Activated CD4-positive, alpha-beta T cell treated with anti-CD3 and anti-CD28 coated beads for 36 hours (primary cell): ENCODE results near the gene PLEKHG4. TPM values are rescaled to one million over a fixed set of nuclear protein-coding genes. Genes with fewer than 3 reads are reported as not detected.

Experiments used
- ATAC-seq: fragments of 200-7000 bp; cut with Tn5 transposase; one replicate; pipeline ENCODE4 v1.10.0; 2021; ENCODE audit warnings: mild to moderate bottlenecking, moderate library complexity
- CTCF ChIA-PET: fragments of 350-600 bp; sonication (Branson Sonifier 250); formaldehyde crosslinking; loops from one replicate; lab custom pipeline; 2021; ENCODE audit warnings: antibody characterized with exemption; lab: Charles Lee
- POLR2A ChIA-PET: fragments of 350-600 bp; sonication (Branson Sonifier 250); formaldehyde crosslinking; loops from one replicate; lab custom pipeline; 2021; ENCODE audit warnings: antibody characterized with exemption, inconsistent platforms; lab: Charles Lee
- DNase-seq: peaks from one replicate; pipeline ENCODE4 v3.0.0-alpha.2; 2020
- H3K27ac Mint-ChIP-seq: one replicate; pipeline ENCODE4 v1.8.0; 2021; ENCODE audit warnings: mixed read lengths
- H3K27me3 Mint-ChIP-seq: one replicate; pipeline ENCODE4 v1.8.0; 2021; ENCODE audit warnings: mixed read lengths
- H3K36me3 Mint-ChIP-seq: one replicate; pipeline ENCODE4 v1.8.0; 2021; ENCODE audit warnings: low read depth, mixed read lengths
- H3K4me1 Mint-ChIP-seq: one replicate; pipeline ENCODE4 v1.8.0; 2021; ENCODE audit warnings: mixed read lengths
- H3K4me3 Mint-ChIP-seq: one replicate; pipeline ENCODE4 v1.8.0; 2021; ENCODE audit warnings: mild to moderate bottlenecking, moderate library complexity, mixed read lengths
- H3K9me3 Mint-ChIP-seq: one replicate; pipeline ENCODE4 v1.8.0; 2021; ENCODE audit warnings: low read depth, mixed read lengths
- intact Hi-C, 2 experiments: fragments of 100-400 bp; cut with DNase I in 1 of 2; cut with micrococcal nuclease in 1 of 2; formaldehyde crosslinking; loops; one replicate each; pipeline versions ENCODE4 v1.14.2 to v1.15.1; 2022 to 2024; cut with DNase I, micrococcal nuclease
- total RNA-seq, 2 experiments: library from RNA; stranded (reverse); gene quantifications; one replicate each; pipeline ENCODE4 v1.2.3, GENCODE V29; 2021

PLEKHG4 gene
- total RNA-seq, 2 experiments from 2014 or later: 21.1 to 23.1 TPM

GRCh38 chr16:67252609-67253497 lies 26.5 kb upstream of the PLEKHG4 start:
- Mint-ChIP-seq H3K4me3 (no peak overlapping the region), H3K27ac (no peak overlapping the region), H3K4me1 (peaks cover 19% of the 10 kb centered on the region), H3K27me3 (peaks cover 11% of the 10 kb centered on the region), H3K9me3 (no peaks in the 10 kb centered on the region), H3K36me3 (no peaks in the 10 kb centered on the region)
- DNase-seq (no peak), ATAC-seq (no peak)
- ChIA-PET CTCF (interaction anchor here (0.7 kb wide), 2 partner anchors 48 to 966 kb away, joined by 3 to 5 read pairs; no protein-coding TSS in a partner anchor), POLR2A (interaction anchor here (0.8 to 1.0 kb wide), 2 partner anchors 8 to 9 kb away, joined by 3 read pairs; no protein-coding TSS in a partner anchor)
- intact Hi-C loops: no loop called here

- Mint-ChIP-seq H3K4me1 (peaks cover 5% of the 10 kb centered on the region), H3K36me3 (peaks cover 2% of the 10 kb centered on the region), H3K9me3 (no peaks in the 10 kb centered on the region), H3K4me3 (no peak overlapping the region), H3K27ac (no peak overlapping the region), H3K27me3 (peaks cover 4% of the 10 kb centered on the region)
- DNase-seq: no peak
- POLR2A ChIA-PET: no interaction called here
- intact Hi-C loops: no loop called here
- ATAC-seq: no peak
- CTCF ChIA-PET: interaction anchor here (0.5 kb wide), 1 partner anchor 1965 kb away, joined by 3 read pairs; no protein-coding TSS in a partner anchor
These were observed 24.4 kb upstream of the PLEKHG4 start for GRCh38 chr16:67254801-67255552.

GRCh38 chr16:67255553-67256221 lies 23.6 kb upstream of the PLEKHG4 start:
- intact Hi-C loops: no loop called here
- H3K36me3 Mint-ChIP-seq: peaks cover 2% of the 10 kb centered on the region
- H3K9me3 Mint-ChIP-seq: no peaks in the 10 kb centered on the region
- DNase-seq (no peak), ATAC-seq (no peak)
- H3K27ac Mint-ChIP-seq: no peak overlapping the region
- H3K27me3 Mint-ChIP-seq: no peaks in the 10 kb centered on the region
- no peak overlapping the region for H3K4me3 Mint-ChIP-seq
- H3K4me1 Mint-ChIP-seq: no peaks in the 10 kb centered on the region
- CTCF ChIA-PET: interaction anchor here (0.5 to 0.7 kb wide), 2 partner anchors 192 to 1964 kb away, joined by 3 read pairs; no protein-coding TSS in a partner anchor
- POLR2A ChIA-PET: no interaction called here

- intact Hi-C loops: no loop called here
- Mint-ChIP-seq H3K4me1 (peaks cover 2% of the 10 kb centered on the region), H3K36me3 (peaks cover 2% of the 10 kb centered on the region), H3K27me3 (no peaks in the 10 kb centered on the region), H3K4me3 (no peak overlapping the region), H3K27ac (no peak overlapping the region), H3K9me3 (no peaks in the 10 kb centered on the region)
- DNase-seq (no peak), ATAC-seq (no peak)
- CTCF ChIA-PET: no interaction called here
- POLR2A ChIA-PET: interaction anchor here (0.6 kb wide), 1 partner anchor 160 kb away, joined by 3 read pairs; the partner anchor contains the start of gene ZDHHC1
These were observed 22.6 kb upstream of the PLEKHG4 start for GRCh38 chr16:67256701-67257230.

- CTCF ChIA-PET: interaction anchor here (0.8 to 1.3 kb wide), 2 partner anchors 144 to 150 kb away, joined by 3 to 6 read pairs; no protein-coding TSS in a partner anchor
- peaks cover 2% of the 10 kb centered on the region for H3K36me3 Mint-ChIP-seq
- H3K9me3 Mint-ChIP-seq: no peaks in the 10 kb centered on the region
- H3K4me3 Mint-ChIP-seq: no peak overlapping the region
- no peak overlapping the region for H3K27ac Mint-ChIP-seq
- H3K4me1 Mint-ChIP-seq: peaks cover 2% of the 10 kb centered on the region
- DNase-seq (no peak), ATAC-seq (no peak)
- intact Hi-C loops: no loop called here
- no peaks in the 10 kb centered on the region for H3K27me3 Mint-ChIP-seq
- POLR2A ChIA-PET: no interaction called here
These were observed 21.7 kb upstream of the PLEKHG4 start for GRCh38 chr16:67257486-67258160.

- ATAC-seq (no peak), DNase-seq (no peak)
- CTCF ChIA-PET: interaction anchor here (0.8 to 1.3 kb wide), 3 partner anchors 9 to 149 kb away, joined by 3 to 6 read pairs (median 3); partner anchors contain the start of gene SLC9A5
- Mint-ChIP-seq H3K4me3 (no peak overlapping the region), H3K27ac (no peak overlapping the region), H3K36me3 (peaks cover 2% of the 10 kb centered on the region), H3K9me3 (no peaks in the 10 kb centered on the region), H3K4me1 (peaks cover 2% of the 10 kb centered on the region), H3K27me3 (no peaks in the 10 kb centered on the region)
- intact Hi-C loops: no loop called here
- POLR2A ChIA-PET: no interaction called here
These were observed 21.0 kb upstream of the PLEKHG4 start for GRCh38 chr16:67258161-67258835.

- CTCF ChIA-PET: interaction anchor here (0.8 to 3.1 kb wide), 9 partner anchors 8 to 188 kb away, joined by 3 to 21 read pairs (median 4); no protein-coding TSS in a partner anchor
- peaks cover 2% of the 10 kb centered on the region for H3K36me3 Mint-ChIP-seq
- intact Hi-C loops: loop anchor here (1.0 to 5.0 kb wide), 5 partner anchors 78 to 208 kb away; no protein-coding TSS in a partner anchor
- DNase-seq (no peak), ATAC-seq (no peak)
- no peak overlapping the region for H3K27ac Mint-ChIP-seq
- H3K4me1 Mint-ChIP-seq: peaks cover 2% of the 10 kb centered on the region
- POLR2A ChIA-PET: no interaction called here
- no peaks in the 10 kb centered on the region for H3K9me3 Mint-ChIP-seq
- no peak overlapping the region for H3K4me3 Mint-ChIP-seq
- H3K27me3 Mint-ChIP-seq: peaks cover 2% of the 10 kb centered on the region
These were observed 19.6 kb upstream of the PLEKHG4 start for GRCh38 chr16:67259705-67260104.

GRCh38 chr16:67260426-67261063 lies 18.8 kb upstream of the PLEKHG4 start:
- Mint-ChIP-seq H3K4me3 (no peak overlapping the region), H3K4me1 (peaks cover 2% of the 10 kb centered on the region), H3K27ac (no peak overlapping the region), H3K27me3 (peaks cover 2% of the 10 kb centered on the region), H3K36me3 (peaks cover 2% of the 10 kb centered on the region), H3K9me3 (no peaks in the 10 kb centered on the region)
- POLR2A ChIA-PET: interaction anchor here (0.6 kb wide), 1 partner anchor 8 kb away, joined by 3 read pairs; no protein-coding TSS in a partner anchor
- ATAC-seq: peak; percentile 90
- DNase-seq: peak; percentile 67
- intact Hi-C loops: loop anchor here (1.0 to 5.0 kb wide), 5 partner anchors 77 to 207 kb away; no protein-coding TSS in a partner anchor
- CTCF ChIA-PET: interaction anchor here (0.7 to 3.1 kb wide), 25 partner anchors 9 to 277 kb away, joined by 3 to 21 read pairs (median 4); partner anchors contain the start of genes FHOD1 and TPPP3

- Mint-ChIP-seq H3K4me1 (peaks cover 2% of the 10 kb centered on the region), H3K4me3 (no peak overlapping the region), H3K36me3 (peaks cover 2% of the 10 kb centered on the region), H3K27me3 (peaks cover 2% of the 10 kb centered on the region), H3K27ac (no peak overlapping the region), H3K9me3 (no peaks in the 10 kb centered on the region)
- DNase-seq (no peak), ATAC-seq (no peak)
- CTCF ChIA-PET: interaction anchor here (0.6 kb wide), 1 partner anchor 14 kb away, joined by 3 read pairs; no protein-coding TSS in a partner anchor
- intact Hi-C loops: loop anchor here (5.0 kb wide), 3 partner anchors 74 to 204 kb away; no protein-coding TSS in a partner anchor
- POLR2A ChIA-PET: no interaction called here
These were observed 16.1 kb upstream of the PLEKHG4 start for GRCh38 chr16:67263201-67263600.
